Endothelial cell (in vitro differentiated cells): ENCODE data around the gene ACOT8. TPM values are rescaled to one million over a fixed set of nuclear protein-coding genes. Genes with fewer than 3 reads are reported as not detected.

Source experiments
- DNase-seq: peaks from one replicate; pipeline ENCODE4 v3.0.0; 2021; ENCODE audit warnings: low spot score
- H3K27ac Mint-ChIP-seq: one replicate; pipeline ENCODE4 v1.8.0; 2021; ENCODE audit warnings: mixed read lengths, inconsistent platforms; ENCODE audit not compliant: unreplicated experiment
- H3K27me3 Mint-ChIP-seq: one replicate; pipeline ENCODE4 v1.8.0; 2021; ENCODE audit warnings: mild to moderate bottlenecking, moderate library complexity, mixed read lengths, inconsistent platforms; ENCODE audit not compliant: unreplicated experiment
- H3K36me3 Mint-ChIP-seq: one replicate; pipeline ENCODE4 v1.8.0; 2021; ENCODE audit warnings: mild to moderate bottlenecking, low read depth, mixed read lengths, inconsistent platforms; ENCODE audit not compliant: unreplicated experiment
- H3K4me1 Mint-ChIP-seq: one replicate; pipeline ENCODE4 v1.8.0; 2021; ENCODE audit warnings: mild to moderate bottlenecking, mixed read lengths, inconsistent platforms; ENCODE audit not compliant: unreplicated experiment
- H3K4me3 Mint-ChIP-seq: one replicate; pipeline ENCODE4 v1.8.0; 2021; ENCODE audit warnings: mild to moderate bottlenecking, mixed read lengths, inconsistent platforms; ENCODE audit not compliant: unreplicated experiment
- H3K9me3 Mint-ChIP-seq: one replicate; pipeline ENCODE4 v1.8.0; 2021; ENCODE audit warnings: mixed read lengths, inconsistent platforms; ENCODE audit not compliant: unreplicated experiment
- total RNA-seq: library from RNA; stranded (reverse); fragmentation: NEBNext Ultra II Directional; extraction: Animal tissue kit (Norgen Biotek cat#: 25700); gene quantifications from one replicate; pipeline ENCODE4 v1.2.1, GENCODE V29; 2021; ENCODE audit not compliant: unreplicated experiment
- TF ChIP-seq, protein P1 (sequence below): fragments of 200-600 bp; sonication (generic); IDR thresholded peaks from one replicate; pipeline ENCODE4 v1.5.0; 2021; ENCODE audit warnings: antibody characterized with exemption; ENCODE audit not compliant: unreplicated experiment

ACOT8 gene
- total RNA-seq, 1 donor from 2014 or later, result 25.3 TPM

DNA sequence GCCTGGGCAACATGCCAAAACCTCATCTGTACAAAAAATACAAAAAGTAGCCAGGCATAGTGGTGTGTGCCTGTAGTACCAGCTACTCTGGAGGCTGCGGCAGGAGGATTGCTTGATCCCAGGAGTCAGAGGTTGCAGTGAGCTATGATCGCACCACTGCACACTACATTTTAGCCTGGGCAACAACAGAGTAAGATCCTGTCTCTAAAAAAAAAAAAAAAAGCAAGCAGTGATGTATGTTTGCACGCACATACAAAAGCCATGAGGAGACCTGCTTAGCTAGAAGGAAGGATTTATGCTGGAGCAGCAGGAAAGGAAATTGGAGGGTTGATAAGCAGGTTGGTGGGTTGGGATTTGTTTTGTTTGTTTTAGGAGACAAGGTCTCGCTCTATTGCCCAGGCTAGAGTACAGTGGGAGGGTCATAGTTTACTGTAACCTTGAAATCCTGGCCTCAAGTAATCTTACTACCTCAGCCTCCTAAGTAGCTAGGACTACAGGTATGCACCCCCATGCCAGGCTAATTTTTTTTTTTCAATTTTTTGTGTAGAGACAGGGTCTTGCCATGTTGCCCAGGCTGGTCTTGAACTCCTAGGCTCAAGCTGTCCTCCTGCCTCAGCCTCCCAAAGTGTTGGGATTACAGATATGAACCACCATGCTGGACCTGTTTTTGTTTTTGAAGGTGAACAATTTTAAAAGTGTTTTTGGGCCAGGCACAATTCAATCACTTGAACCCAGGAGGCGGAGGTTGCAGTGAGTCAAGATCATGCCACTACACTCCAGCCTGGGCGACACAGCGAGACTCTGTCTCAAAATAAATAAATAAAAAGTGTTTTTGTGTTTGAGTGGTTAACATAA is 4.3 kb upstream of the ACOT8 start:
- H3K4me3 Mint-ChIP-seq, result no peak overlapping the region

DNA sequence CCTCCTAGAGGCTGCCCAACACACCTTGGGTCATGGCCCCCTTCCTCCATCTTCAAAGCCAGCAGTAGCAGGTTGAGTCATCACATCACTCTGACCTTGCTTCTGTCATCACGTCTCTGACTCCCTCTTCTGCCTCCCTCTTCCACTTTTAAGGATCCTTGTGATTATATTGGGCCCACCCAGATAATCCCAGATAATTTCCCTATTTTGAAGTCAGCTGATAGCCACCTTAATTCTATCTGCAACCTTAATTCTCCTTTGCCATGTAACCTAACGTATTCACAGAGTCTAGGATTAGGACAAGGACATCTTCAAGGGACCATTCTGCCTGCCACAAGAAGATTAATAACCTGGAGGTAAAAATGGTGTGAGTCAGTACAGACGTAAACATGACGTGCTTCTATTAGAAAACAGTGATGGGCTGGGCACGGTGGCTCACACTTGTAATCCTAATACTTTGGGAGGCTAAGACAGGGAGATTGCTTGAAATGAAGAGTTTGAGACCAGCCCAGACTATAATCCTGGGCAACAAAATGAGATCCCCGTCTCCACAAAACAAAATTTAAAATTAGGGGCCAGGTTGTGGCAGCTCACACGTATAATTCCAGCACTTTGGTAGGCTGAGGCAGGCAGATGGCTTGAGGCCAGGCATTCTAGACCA is 3.5 kb upstream of the ACOT8 start:
- Mint-ChIP-seq H3K27ac (no peak overlapping the region), H3K9me3 (no peaks in the 10 kb centered on the region), H3K4me3 (no peak overlapping the region), H3K36me3 (peaks cover 7% of the 10 kb centered on the region), H3K4me1 (peaks cover 18% of the 10 kb centered on the region), H3K27me3 (peaks cover 4% of the 10 kb centered on the region)
- TF ChIP-seq, protein P1, sequence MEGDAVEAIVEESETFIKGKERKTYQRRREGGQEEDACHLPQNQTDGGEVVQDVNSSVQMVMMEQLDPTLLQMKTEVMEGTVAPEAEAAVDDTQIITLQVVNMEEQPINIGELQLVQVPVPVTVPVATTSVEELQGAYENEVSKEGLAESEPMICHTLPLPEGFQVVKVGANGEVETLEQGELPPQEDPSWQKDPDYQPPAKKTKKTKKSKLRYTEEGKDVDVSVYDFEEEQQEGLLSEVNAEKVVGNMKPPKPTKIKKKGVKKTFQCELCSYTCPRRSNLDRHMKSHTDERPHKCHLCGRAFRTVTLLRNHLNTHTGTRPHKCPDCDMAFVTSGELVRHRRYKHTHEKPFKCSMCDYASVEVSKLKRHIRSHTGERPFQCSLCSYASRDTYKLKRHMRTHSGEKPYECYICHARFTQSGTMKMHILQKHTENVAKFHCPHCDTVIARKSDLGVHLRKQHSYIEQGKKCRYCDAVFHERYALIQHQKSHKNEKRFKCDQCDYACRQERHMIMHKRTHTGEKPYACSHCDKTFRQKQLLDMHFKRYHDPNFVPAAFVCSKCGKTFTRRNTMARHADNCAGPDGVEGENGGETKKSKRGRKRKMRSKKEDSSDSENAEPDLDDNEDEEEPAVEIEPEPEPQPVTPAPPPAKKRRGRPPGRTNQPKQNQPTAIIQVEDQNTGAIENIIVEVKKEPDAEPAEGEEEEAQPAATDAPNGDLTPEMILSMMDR, result no peak
- DNase-seq, result no peak

More for the DNA sequence above, 4.3 kb upstream of the ACOT8 start:
- DNase-seq, result no peak
- Mint-ChIP-seq H3K9me3 (no peaks in the 10 kb centered on the region), H3K36me3 (peaks cover 7% of the 10 kb centered on the region), H3K27ac (no peak overlapping the region), H3K4me1 (peaks cover 12% of the 10 kb centered on the region), H3K27me3 (peaks cover 4% of the 10 kb centered on the region)
- TF ChIP-seq, protein P1, result no peak

DNA sequence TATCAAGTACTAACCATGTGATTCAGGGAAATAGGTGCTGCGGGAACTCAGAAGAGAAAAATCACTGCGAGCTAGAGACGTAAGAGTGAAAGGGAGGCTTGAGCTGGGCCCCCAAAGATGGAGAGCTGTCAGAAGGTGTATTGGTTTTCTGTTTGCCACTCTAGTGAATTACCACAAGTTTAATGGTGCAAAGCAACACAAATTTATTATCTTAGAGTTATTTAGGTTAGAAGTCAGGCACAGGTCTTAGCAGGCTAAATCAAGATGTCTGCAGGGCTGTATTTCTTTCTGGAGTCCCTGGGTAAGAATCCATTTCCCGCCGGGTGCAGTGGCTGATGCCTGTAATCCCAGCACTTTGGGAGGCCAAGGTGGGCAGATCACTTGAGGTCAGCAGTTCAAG is 2.7 kb upstream of the ACOT8 start:
- DNase-seq, result no peak
- Mint-ChIP-seq H3K9me3 (no peaks in the 10 kb centered on the region), H3K27me3 (peaks cover 4% of the 10 kb centered on the region), H3K36me3 (peaks cover 7% of the 10 kb centered on the region), H3K27ac (no peak overlapping the region), H3K4me3 (no peak overlapping the region), H3K4me1 (peaks cover 18% of the 10 kb centered on the region)
- TF ChIP-seq, protein P1, result no peak

DNA sequence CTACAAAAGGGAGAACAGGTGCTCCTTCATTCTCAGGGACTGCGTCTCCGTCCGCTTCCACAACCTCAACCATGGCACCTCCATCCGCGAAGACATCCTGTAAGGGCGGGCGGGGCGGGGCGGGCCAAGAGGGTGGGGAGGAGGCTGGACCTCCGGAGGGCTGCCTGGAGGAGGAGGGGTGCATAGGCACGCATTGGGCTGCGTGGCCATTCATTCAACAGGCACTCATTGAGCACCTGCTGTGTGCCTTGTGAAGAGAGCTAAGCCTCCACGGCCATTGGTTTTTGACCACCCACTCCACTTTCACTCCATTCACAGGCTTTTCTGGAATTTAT is 657 bp upstream of the ACOT8 start:
- TF ChIP-seq, protein P1, result no peak
- no peak for DNase-seq
- Mint-ChIP-seq H3K9me3 (no peaks in the 10 kb centered on the region), H3K36me3 (peaks cover 4% of the 10 kb centered on the region), H3K27me3 (peaks cover 4% of the 10 kb centered on the region), H3K4me1 (peaks cover 18% of the 10 kb centered on the region), H3K4me3 (peak overlapping the region; percentile 95), H3K27ac (peak overlapping the region; percentile 95)

DNA sequence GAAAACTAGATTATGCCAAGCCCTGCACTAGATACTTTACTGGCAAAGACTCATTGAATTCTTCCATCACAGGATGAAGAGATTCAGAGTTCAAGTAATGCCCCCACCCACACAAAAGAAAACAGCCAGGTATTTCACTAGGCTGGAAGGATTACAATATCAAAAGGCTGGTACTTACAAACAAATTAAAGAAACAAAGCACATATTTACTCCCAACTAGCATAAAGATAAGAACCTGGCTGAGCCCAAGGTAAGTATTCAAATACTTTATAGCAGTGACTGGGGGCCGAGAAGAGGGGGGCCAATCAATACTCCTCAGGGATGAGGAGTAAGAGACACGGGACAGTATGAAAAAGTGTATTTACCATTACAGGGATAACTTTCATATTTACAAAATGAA is 3.7 kb downstream of the ACOT8 start:
- no peak overlapping the region for H3K27ac Mint-ChIP-seq
- H3K4me3 Mint-ChIP-seq, result no peak overlapping the region
- peaks cover 30% of the 10 kb centered on the region for H3K36me3 Mint-ChIP-seq
- H3K4me1 Mint-ChIP-seq, result peaks cover 15% of the 10 kb centered on the region
- DNase-seq, result no peak
- peaks cover 7% of the 10 kb centered on the region for H3K27me3 Mint-ChIP-seq
- no peaks in the 10 kb centered on the region for H3K9me3 Mint-ChIP-seq
- TF ChIP-seq, protein P1, result no peak
